HG03439 (cell line): ENCODE measurements around the gene NDUFA9.

Experiments
- ATAC-seq: cut with Tn5 transposase; IDR thresholded peaks from one replicate; pipeline ENCODE4 v1.9.1; 2021; ENCODE audit warnings: mild to moderate bottlenecking, moderate library complexity; ENCODE audit not compliant: unreplicated experiment

Gene NDUFA9

DNA sequence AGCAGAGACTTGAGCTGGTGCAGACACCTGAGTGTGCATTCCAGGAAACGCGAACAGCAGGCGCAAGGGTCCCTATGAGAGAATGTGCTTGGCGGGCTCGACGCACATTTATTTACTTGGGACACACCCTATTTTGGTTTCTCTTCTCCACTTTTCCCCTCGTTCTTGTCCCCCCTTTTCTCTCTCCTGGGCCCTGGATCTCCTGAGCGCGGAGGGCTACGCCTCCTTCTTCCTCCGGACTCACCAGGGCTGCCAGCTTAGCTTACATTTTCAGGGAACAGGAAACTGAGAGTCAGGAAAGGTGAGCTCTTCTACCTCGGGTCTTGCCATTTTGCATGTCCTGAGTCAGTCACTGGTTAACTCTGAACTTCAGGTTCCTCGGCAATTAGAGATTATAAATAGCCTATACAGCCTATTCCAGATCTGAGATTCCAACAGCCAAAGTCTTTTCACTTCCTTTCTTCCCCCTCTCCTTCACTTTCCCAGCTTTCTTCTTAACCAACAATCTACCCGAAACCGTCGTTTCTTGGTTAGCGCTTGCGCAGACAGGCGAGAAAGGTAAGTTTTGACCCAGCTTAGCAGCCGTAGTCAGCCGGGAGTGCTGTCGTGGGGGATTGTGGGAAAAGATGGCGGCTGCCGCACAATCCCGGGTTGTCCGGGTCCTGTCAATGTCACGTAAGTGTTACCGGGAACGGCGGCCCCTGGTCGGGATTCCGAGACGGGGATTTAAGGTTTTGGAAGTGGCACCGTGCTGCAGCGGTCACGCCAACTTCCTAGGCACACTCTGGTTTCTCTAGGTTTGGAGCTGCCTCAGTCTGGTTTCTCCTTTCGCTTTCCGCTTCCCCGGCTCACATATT, at the start of gene NDUFA9, which contains the start of gene AKAP3:
Gene NDUFA9 (plus strand): TSS at position 614 of the 857 bp plus-strand sequence. CDS start 13 bp downstream, at position 627.
Gene AKAP3 (minus strand): TSS at position 551 of the 857 bp plus-strand sequence. CDS start 10,855 bp downstream, outside the sequence.
- peak; percentile 70 for ATAC-seq

DNA sequence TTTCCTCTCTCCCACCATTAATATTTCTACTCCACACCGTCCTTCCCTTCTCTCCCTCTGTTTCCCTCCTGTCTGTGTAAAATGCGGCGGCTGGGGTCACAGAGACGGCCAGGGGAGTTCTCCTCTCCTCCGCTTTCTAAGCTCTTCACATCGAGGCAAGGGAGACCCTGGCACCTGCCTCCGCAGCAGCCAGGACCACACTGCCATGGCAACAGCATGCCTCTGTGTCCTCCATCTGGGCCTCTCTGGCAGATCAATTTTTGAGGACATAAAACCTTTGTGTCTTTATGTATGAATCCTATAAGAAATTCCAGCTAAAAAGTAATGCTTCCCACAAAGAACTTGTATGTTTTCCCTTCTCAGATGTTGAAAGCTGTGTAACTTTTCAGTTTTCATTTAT, 45.5 kb upstream of the NDUFA9 start:
- no peak for ATAC-seq

GRCh38 chr12:4603946-4604345, 45.0 kb upstream of the NDUFA9 start:
- ATAC-seq = no peak

- ATAC-seq = peak; percentile 94
Observed at GRCh38 chr12:4604684-4605193, 44.2 kb upstream of the NDUFA9 start.

GRCh38 chr12:4607056-4607455, 41.9 kb upstream of the NDUFA9 start:
- ATAC-seq = no peak

GRCh38 chr12:4609071-4609470, 39.8 kb upstream of the NDUFA9 start:
- ATAC-seq = no peak

DNA sequence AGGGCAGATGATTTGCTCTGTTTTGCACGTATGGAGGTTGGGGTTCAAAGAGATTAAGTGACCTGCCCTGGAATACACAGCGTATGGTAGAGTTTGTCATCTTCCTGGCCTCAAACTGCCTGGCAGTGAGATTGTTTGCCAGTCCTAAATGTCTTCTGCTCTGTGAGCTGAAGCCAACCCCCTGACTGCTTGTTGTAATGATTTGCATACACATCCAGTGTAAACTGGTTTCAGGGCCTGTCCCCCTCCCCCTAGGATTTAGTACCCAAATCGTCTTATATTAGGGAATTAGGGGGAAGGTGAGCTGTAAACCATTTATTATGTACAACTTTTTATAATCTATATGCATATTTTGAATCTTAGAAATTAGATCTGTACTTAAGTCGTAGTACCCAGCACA, 38.4 kb upstream of the NDUFA9 start:
- no peak for ATAC-seq

DNA sequence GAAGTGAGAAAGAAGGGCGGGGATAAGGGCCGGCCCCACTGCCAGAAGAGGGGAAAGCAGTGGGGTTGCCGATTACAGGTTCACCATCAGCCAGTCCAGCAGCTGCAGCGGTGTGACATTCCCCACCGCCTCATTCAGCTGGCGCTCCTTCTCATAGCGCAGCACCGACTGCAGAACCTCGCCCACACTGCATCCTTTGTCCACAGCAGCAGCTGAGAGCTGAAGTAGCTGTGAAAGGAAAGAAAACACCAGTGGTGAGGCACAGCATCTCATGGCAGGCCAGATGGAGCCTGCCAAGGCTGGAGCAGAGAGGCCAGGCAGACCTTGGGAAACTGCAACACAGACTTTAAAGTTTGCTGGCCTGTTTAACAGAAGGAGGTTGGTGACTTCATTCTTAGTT, 33.2 kb upstream of the NDUFA9 start:
- no peak for ATAC-seq

DNA sequence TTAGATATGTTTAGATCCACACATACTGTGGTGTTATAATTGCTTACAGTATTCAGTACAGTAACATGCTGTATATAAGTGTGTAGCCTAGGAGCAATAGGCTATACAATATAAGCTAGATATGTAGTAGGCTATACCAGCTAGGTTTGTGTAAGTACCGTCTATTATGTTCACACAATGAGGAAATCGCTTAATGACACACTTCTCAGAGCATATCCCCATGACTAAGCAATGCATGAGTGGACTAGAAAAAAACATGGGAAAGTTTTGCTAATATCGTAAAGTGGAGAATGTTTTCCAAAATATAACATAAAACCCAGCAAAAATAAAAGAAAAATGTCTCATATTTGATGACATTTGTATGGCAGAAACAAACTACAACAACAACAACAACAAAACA, 27.4 kb upstream of the NDUFA9 start:
- ATAC-seq = no peak

DNA sequence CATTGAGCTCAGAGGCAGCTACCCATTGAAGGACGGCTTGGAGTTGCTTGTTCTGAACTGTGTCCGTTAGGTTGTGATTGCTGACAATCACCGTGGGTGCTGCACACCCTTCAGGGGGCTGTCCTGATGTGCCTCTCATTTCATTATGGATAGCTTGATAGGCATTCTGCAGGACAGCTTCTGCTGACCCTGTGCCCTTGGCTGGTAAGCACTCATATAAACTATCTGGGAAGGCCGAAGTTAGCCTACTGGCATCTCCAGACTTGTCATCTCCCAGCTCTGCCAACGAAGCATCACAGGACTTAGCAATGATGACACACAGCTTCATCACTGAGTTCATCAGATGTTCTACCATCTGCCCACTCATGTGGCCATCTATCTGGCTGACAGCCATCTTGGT, 22.4 kb upstream of the NDUFA9 start:
- ATAC-seq = no peak

DNA sequence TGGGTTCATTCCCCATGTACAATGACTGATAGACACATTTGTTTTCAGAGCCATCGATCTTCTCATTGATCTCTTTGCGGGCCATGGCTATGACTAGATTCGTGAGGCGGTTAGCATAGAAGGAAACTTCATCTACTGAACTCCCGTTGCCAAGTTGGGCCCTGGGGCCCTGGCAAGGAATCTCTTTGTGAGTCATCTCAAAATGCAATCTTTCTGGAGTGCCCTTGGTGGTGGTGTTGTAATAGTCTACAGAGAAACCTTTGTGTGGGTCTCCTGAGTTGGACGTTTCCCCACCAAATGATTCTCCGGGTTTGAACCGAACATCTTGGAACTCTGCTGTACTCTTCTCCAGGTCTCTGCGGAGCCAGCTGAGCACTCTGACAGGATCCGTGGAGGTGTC, 20.5 kb upstream of the NDUFA9 start:
- no peak for ATAC-seq

DNA sequence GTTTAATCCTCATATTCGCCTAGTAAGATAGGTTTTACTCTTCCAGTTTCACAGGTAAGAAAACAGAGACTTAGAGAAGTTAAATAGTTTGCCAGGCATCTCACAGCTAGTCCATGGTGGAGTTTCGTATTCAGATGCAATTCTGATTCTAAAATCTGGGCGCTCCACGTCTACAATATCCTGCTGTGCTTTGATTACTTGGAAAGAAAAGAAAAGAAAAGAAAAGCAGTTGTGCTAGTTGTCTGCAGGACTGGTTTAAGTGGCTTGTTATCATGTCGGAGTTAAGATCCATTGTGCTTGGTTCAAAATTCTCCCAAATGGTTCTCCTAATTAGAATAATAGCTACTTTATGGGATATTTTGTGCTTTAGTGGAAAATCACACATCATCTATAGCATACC, 18.7 kb upstream of the NDUFA9 start:
- ATAC-seq = no peak

DNA sequence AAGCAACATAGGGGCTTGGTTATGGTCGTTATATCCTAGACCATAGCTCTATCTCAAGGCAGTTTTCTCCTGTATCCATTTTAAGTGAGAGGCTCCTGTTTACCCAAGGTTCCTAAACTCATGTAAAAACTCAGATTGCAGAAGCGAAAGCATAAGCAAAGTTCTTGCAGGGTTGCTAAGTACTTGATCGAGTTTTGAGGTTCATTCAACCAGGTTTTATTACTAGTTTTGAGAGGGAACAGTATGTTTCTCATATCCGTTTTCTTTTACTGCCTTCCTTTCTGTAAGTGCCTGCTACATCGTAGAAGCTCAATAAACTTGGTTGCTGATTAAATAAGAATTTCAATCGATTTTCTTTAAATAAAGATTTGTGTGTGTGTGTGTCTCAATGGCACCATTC, 5.2 kb upstream of the NDUFA9 start:
- ATAC-seq = no peak

- no peak for ATAC-seq
Observed at GRCh38 chr12:4645023-4645422, 3.9 kb upstream of the NDUFA9 start.

DNA sequence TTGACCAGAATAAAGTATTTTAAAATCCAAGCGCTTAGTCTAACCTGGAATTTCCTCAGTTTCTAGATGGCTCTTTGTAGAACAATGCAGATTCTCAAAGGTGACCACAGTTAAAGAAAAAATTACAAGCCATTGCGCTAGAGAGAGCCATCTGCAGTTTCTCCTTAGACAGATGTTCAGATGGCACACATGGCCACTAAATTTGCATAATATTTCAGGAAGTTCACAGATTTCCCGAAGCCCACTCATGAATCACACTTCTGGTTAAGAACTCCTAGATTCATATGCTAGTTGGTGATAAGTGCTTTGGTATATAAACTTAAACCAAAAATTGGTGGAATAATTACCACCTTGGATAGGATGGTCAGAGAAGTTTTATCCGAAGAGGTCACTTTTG, 812 bp upstream of the NDUFA9 start:
- no peak for ATAC-seq

DNA sequence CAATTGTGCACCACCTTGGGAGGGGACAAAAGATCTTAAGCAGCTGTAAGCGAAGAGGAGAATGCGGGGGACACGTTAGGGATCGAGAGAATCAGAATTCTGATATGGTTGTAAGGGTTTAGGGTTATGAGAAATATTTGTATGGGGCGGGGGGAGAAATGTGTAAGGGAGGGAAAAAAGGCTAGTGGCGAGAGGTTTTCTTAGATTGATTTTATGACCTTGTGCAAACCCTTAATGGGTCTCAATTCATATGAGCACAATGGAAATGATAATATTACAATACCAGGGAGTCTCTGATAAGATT, 396 bp downstream of the NDUFA9 start:
- no peak for ATAC-seq

DNA sequence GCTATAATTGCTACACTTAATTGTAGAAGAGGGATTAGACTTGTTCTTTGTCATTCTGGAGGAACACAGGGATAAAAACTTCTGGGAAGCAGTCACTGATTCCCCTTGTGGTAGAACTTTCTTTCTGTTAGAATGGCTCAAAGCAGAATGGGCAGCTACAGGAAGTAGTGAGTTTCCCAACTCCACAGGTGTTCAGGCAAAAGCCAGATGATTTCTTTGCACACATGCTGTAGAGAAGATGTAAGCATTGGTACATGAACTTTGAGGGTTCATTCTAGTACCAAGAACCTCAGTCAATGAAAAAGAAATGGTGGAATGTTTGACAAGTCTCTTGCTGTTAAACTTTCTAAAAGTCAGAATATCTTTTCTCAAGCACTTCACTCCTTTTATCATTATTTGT, 4.3 kb downstream of the NDUFA9 start:
- no peak for ATAC-seq

- ATAC-seq = no peak
Observed at GRCh38 chr12:4653691-4654090, 4.8 kb downstream of the NDUFA9 start.

GRCh38 chr12:4663971-4664505, 15.1 kb downstream of the NDUFA9 start:
- ATAC-seq = no peak

- ATAC-seq = no peak
Observed at GRCh38 chr12:4665236-4665635, 16.3 kb downstream of the NDUFA9 start.

- no peak for ATAC-seq
Observed at GRCh38 chr12:4679711-4680110, 30.8 kb downstream of the NDUFA9 start.

GRCh38 chr12:4681732-4682131, 32.8 kb downstream of the NDUFA9 start:
- no peak for ATAC-seq
